ENCODE data around the gene SPG11.

DNA sequence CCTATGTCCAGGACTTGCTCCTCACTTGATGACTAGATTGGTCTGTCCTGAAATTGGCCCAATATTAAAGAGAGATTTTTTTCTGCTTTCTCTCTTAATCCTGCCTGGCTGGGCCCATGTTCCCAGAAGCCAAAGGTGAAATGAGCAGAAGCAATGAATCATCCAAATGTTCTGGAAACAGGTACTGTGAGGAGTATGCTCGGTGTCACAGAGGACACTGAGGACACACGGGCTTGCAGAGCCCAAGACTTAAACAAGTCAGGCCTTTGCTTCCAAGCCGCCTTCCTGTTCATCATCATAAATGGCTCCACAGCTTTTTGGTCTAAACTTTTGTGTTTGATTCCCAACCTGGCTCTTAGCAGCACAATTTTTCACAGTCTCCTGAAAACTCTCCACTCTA, 95.1 kb downstream of the SPG11 start:
- TF ChIP-seq RELA (IDR thresholded peaks at IDR 0.05; ENCODE audit: borderline replicate concordance, partially characterized antibody), result no peak
- no peak for TF ChIP-seq GABPA (IDR thresholded peaks at IDR 0.05; ENCODE audit: low read depth)
- TF ChIP-seq HDAC2 (IDR thresholded peaks at IDR 0.05), result no peak
- TF ChIP-seq, protein P1, sequence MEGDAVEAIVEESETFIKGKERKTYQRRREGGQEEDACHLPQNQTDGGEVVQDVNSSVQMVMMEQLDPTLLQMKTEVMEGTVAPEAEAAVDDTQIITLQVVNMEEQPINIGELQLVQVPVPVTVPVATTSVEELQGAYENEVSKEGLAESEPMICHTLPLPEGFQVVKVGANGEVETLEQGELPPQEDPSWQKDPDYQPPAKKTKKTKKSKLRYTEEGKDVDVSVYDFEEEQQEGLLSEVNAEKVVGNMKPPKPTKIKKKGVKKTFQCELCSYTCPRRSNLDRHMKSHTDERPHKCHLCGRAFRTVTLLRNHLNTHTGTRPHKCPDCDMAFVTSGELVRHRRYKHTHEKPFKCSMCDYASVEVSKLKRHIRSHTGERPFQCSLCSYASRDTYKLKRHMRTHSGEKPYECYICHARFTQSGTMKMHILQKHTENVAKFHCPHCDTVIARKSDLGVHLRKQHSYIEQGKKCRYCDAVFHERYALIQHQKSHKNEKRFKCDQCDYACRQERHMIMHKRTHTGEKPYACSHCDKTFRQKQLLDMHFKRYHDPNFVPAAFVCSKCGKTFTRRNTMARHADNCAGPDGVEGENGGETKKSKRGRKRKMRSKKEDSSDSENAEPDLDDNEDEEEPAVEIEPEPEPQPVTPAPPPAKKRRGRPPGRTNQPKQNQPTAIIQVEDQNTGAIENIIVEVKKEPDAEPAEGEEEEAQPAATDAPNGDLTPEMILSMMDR (IDR thresholded peaks at IDR 0.05 in 2 of 3, conservative IDR thresholded peaks at IDR 0.05 in 1 of 3; ENCODE audit: control insufficient read depth in 2 of 3, extremely low read depth in 1 of 3, insufficient read depth in 1 of 3, low read depth in 3 of 3, low read length in 3 of 3), result no peak
- TF ChIP-seq STAT3 (IDR thresholded peaks at IDR 0.05; ENCODE audit: low read depth, low read length), result no peak
- no peak; the same call in 1 of the 2 replicates for TF ChIP-seq POLR2A (IDR thresholded peaks at IDR 0.05; ENCODE audit: low read depth, low read length)
- TF ChIP-seq BACH1 (IDR thresholded peaks at IDR 0.05; ENCODE audit: borderline replicate concordance), result no peak
- no peak for TF ChIP-seq NR2C2 (IDR thresholded peaks at IDR 0.05; ENCODE audit: borderline replicate concordance, control insufficient read depth, insufficient read length, low read depth)
- no peak for TF ChIP-seq EP300 (IDR thresholded peaks at IDR 0.05; ENCODE audit: borderline replicate concordance in 1 of 2, control insufficient read depth in 1 of 2, low read depth in 2 of 2, low read length in 2 of 2)
